ENCODE results near the gene STX1A.
A peak's percentile ranks its signal among the peaks of the same experiment; 100 is the strongest.
"Not testable (repeated sequence)": the region's sequence is repeated elsewhere in the genome, so short reads cannot be mapped to it uniquely, and the experiment has no call there.

Gene STX1A

DNA sequence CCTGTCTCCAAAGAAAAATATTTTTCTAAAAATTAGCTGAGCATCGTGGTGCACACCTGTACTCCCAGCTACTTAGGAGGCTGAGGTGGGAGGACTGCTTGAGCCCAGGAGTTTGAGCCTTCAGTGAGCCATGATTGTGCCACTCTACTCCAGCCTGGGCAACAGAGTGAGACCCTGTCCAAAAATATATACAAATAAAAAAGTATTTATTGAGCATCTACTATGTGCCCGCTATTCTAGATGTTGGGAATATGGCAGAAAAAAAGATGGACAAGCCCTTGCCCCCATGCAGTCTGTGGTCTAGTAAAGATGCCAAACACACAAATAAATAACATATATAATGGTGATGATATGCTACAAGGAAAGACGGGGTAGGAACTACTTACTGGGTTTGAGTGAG, 4.3 kb upstream of the STX1A start:
- no peak for TF ChIP-seq GATA1 (IDR thresholded peaks at IDR 0.05; ENCODE audit: low read depth, low read length)
- TF ChIP-seq POLR2A (IDR thresholded peaks at IDR 0.05; ENCODE audit: low read length), result no peak
- no peak for DNase-seq

- TF ChIP-seq POLR2A (IDR thresholded peaks at IDR 0.05; ENCODE audit: low read length) (no peak), GATA1 (IDR thresholded peaks at IDR 0.05; ENCODE audit: low read depth, low read length) (no peak)
- DNase-seq, result no peak
Observed at GRCh38 chr7:73722785-73723184, 3.3 kb upstream of the STX1A start.

DNA sequence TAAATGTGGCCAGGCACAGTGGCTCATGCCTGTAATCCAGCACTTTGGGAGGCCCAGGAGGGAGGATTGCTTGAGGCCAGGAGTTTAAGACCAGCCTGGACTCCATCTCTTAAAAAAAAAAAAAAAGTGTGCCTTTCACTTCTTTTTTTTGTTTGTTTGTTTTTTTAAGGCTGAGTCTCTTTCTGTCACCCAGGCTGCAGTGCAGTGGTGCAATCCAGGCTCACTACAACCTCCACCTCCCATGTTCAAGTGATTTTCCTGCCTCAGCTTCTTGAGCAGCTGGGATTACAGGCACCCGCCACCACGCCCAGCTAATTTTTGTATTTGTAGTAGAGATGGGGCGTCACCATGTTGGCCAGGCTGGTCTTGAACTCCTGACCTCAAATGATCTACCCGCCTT, 2.7 kb upstream of the STX1A start:
- not testable (repeated sequence) for DNase-seq

DNA sequence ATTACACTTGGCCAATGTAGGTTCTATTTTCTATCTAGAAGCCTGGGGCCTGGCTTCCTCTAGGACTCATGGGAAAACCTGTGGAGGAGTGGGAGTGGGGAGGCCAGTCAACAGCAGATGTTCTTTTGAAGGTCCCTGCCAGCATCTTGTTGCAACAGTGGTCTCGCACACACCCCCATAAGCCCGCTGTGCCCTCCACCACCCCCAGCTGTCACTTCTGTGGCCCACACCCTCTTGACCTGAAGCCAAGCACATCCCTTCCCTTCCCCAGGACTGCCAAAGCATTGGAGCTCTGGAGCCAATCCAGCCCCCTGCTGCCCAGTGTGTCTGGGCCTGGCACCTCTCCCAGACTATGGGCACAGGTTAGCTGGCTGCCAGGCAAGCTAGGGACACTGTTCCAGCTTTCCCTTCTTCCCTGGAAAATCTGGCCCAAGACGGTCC, 1.9 kb upstream of the STX1A start:
- TF ChIP-seq POLR2A (IDR thresholded peaks at IDR 0.05; ENCODE audit: low read length) (no peak), GATA1 (IDR thresholded peaks at IDR 0.05; ENCODE audit: low read depth, low read length) (no peak)
- DNase-seq, result no peak

GRCh38 chr7:73720443-73720842, 974 bp upstream of the STX1A start:
- not testable (repeated sequence) for DNase-seq

- TF ChIP-seq GATA1 (IDR thresholded peaks at IDR 0.05; ENCODE audit: low read depth, low read length), result no peak
- TF ChIP-seq POLR2A (IDR thresholded peaks at IDR 0.05; ENCODE audit: low read length), result no peak
- DNase-seq, result no peak
Observed at GRCh38 chr7:73719806-73720169, 319 bp upstream of the STX1A start.

DNA sequence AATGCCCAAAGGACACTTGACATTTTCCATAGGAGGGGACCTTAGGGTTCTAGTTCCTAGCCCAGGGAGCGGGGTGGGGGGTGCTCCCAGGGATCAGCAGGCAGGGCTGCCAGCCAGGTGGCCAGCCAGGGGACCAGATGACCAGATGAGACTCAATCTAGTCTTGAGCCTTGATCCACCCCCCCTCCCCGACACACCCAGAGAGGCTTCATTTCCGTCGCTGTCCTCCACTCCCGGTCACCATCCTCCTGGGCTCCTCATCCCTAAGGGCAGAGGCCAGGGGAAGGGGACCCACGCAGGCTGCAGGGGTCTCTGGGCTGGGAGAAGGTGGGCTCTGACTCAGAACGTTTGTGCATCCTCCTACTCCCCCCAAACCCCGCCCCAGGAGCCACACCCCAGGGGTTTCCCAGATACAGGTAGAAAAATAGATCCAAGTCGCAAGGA, 1.0 kb downstream of the STX1A start:
- TF ChIP-seq POLR2A (IDR thresholded peaks at IDR 0.05; ENCODE audit: low read length) (no peak), GATA1 (IDR thresholded peaks at IDR 0.05; ENCODE audit: low read depth, low read length) (no peak)
- DNase-seq, result no peak

DNA sequence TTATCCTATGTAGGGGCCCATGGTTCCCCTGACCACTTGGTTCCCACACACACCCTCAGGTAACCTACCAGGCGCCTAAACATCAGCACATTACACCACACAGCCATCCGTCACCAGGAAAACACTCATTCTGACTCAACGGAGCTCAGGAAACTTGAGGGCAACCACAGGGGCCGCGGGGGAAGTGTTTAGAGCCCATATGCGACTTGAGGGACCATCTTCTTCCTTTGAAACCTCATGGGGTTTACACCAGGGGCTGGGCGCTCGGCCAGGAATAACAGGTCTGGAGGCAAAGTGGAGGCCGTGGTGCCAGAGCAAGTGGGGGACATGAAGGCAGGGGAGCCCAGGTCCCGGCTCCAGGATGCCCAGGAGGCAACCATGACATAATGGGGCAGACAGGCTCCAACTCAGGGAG, 1.5 kb downstream of the STX1A start:
- DNase-seq, result peak in 1 of 2 experiments; percentile 38

GRCh38 chr7:73717025-73717807, 2.3 kb downstream of the STX1A start:
- DNase-seq, result no peak
- TF ChIP-seq POLR2A (IDR thresholded peaks at IDR 0.05; ENCODE audit: low read length) (no peak), GATA1 (IDR thresholded peaks at IDR 0.05; ENCODE audit: low read depth, low read length) (no peak)

More for the DNA sequence above, 1.5 kb downstream of the STX1A start:
- TF ChIP-seq GATA1 (IDR thresholded peaks at IDR 0.05; ENCODE audit: low read depth, low read length) (no peak), POLR2A (IDR thresholded peaks at IDR 0.05; ENCODE audit: low read length) (no peak)

DNA sequence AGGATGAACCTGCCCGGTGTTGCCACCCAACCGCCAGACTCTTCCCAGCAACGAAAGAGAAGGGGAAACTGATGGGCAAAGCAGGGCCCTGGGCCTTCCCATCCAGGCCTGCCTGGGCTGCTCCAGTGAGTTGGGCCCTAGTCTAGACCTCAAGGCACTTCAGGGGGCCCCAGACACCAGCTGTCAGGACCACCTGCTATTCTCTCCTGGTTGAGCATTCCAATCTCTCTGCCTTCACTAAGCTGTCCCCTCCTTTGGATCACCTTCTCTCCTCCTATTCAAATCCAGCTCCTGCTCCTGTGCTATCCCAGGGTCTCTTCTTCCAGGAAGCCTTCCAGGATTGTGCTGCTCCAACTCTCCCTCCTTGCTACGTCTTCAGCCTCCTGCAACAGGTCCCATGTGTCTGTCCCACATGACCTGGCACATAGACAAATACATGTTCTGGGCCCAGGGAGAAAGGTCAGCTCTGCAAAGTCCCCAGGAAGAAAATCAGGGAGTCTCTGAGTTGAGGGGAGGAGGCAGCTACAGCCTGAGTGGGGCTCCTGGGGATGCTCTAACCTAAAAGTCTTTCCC, 3.1 kb downstream of the STX1A start:
- DNase-seq, result peak in 1 of 2 experiments; percentile 27
- TF ChIP-seq GATA1 (IDR thresholded peaks at IDR 0.05; ENCODE audit: low read depth, low read length) (no peak), POLR2A (IDR thresholded peaks at IDR 0.05; ENCODE audit: low read length) (no peak)

DNA sequence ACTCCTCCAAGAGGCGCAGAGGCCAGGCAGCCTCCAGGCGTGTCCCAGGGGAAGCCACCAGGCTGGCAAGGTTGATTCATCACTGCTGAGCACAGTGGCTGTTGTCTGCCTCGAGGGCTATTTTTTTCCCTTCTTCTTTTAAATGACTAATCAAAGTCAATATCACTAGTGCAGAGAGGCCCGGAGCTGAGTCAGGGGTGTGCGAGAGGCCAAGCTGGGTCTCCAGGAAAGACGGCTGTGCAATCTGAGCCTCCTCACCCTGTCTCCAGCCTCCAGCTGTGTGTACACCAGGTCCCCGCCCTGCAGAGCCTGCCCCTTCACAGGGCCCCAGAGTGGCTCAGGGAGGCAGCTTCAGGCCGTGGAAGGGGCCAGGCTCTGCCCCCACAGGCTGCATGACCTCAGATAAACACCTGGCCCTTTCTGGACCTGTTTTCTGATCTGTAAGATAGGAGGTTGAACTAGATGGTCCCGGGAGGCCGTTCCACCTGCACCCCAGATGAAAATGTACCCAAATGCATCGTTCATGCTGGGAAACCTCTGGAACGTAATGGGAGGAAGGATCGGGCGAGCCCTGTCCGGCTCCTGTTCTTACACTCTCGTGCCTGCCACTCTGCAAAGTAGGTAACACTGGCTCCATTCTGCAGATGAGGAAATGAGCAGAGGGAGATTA, 3.7 kb downstream of the STX1A start:
- peak; percentile 93 to 94 for DNase-seq

GRCh38 chr7:73713319-73713718, 6.2 kb downstream of the STX1A start:
- DNase-seq, result not testable (repeated sequence)

More for the DNA sequence above, 3.7 kb downstream of the STX1A start:
- no peak for TF ChIP-seq POLR2A (IDR thresholded peaks at IDR 0.05; ENCODE audit: low read length)
- no peak for TF ChIP-seq GATA1 (IDR thresholded peaks at IDR 0.05; ENCODE audit: low read depth, low read length)

- no peak for TF ChIP-seq GATA1 (IDR thresholded peaks at IDR 0.05; ENCODE audit: low read depth, low read length)
- no peak for TF ChIP-seq POLR2A (IDR thresholded peaks at IDR 0.05; ENCODE audit: low read length)
- no peak for DNase-seq
Observed at GRCh38 chr7:73712773-73713172, 6.7 kb downstream of the STX1A start.

GRCh38 chr7:73708961-73709549, 10.4 kb downstream of the STX1A start:
- DNase-seq, result no peak
- TF ChIP-seq POLR2A (IDR thresholded peaks at IDR 0.05; ENCODE audit: low read length), result no peak
- no peak for TF ChIP-seq GATA1 (IDR thresholded peaks at IDR 0.05; ENCODE audit: low read depth, low read length)

Data from erythroblast (primary cell).